Colonic mucosa (tissue), 4 donors: Measurements from ENCODE around the gene USP15. TPM values are rescaled to one million over a fixed set of nuclear protein-coding genes. Genes with fewer than 3 reads are reported as not detected.

Source experiments
- DNase-seq: peaks from one replicate; pipeline ENCODE4 v3.0.0-alpha.2; 2020
- H3K27ac ChIP-seq: fragments of 200-600 bp; one replicate; pipeline ENCODE4 v1.8.0; 2021
- H3K27me3 ChIP-seq: fragments of 200-600 bp; one replicate; pipeline ENCODE4 v1.8.0; 2021
- H3K36me3 ChIP-seq: fragments of 200-600 bp; one replicate; pipeline ENCODE4 v1.8.0; 2021
- H3K4me1 ChIP-seq: fragments of 200-600 bp; one replicate; pipeline ENCODE4 v1.8.0; 2021; ENCODE audit warnings: mild to moderate bottlenecking
- H3K4me3 ChIP-seq: fragments of 200-600 bp; one replicate; pipeline ENCODE4 v1.8.0; 2021
- H3K9ac ChIP-seq, 2 donors: one replicate each; pipeline ENCODE4 v1.7.0; 2013; ENCODE audit warnings: control low read depth in 2 of 2, low read depth in 2 of 2, low read length in 2 of 2
- H3K9me3 ChIP-seq: fragments of 200-600 bp; one replicate; pipeline ENCODE4 v1.8.0; 2021
- CTCF ChIP-seq: fragments of 200-600 bp; IDR thresholded peaks from one replicate; pipeline ENCODE4 v1.8.0; 2022; ENCODE audit warnings: antibody characterized with exemption, mild to moderate bottlenecking
- intact Hi-C: fragments of 100-400 bp; cut with DNase I; formaldehyde crosslinking; loops from one replicate; pipeline ENCODE4 v1.14.1; 2022
- total RNA-seq, 2 donors: library from RNA; stranded (reverse); fragmentation: NEBNext Ultra II Directional in 1 of 2; extraction: Animal tissue kit (Norgen Biotek cat#: 25700) in 1 of 2; gene quantifications; one replicate each; pipeline ENCODE4 v1.2.1, GENCODE V29; 2021
- donor health status: healthy.
- donor health status: DM: no; HTN: no; CAD: no.
- donor health status: DM: no; HTN: no; CAD: no.

USP15 gene
- total RNA-seq, 2 donors from 2014 or later = 50.3 to 63.0 TPM

GRCh38 chr12:62270872-62271271, 10.7 kb downstream of the USP15 start:
- no peaks in the 10 kb centered on the region for H3K9me3 ChIP-seq
- no peak overlapping the region for H3K9ac ChIP-seq
- no peak overlapping the region for H3K27ac ChIP-seq
- no peaks in the 10 kb centered on the region for H3K36me3 ChIP-seq
- no peaks in the 10 kb centered on the region for H3K4me1 ChIP-seq
- no peak for DNase-seq
- no peaks in the 10 kb centered on the region for H3K27me3 ChIP-seq
- intact Hi-C loops = no loop called here
- no peak for TF ChIP-seq CTCF
- no peak overlapping the region for H3K4me3 ChIP-seq

GRCh38 chr12:62272936-62273552, 12.8 kb downstream of the USP15 start:
- Histone ChIP-seq H3K9ac (no peak overlapping the region), H3K36me3 (no peaks in the 10 kb centered on the region), H3K27ac (no peak overlapping the region), H3K27me3 (no peaks in the 10 kb centered on the region), H3K9me3 (no peaks in the 10 kb centered on the region), H3K4me3 (no peak overlapping the region), H3K4me1 (no peaks in the 10 kb centered on the region)
- intact Hi-C loops = no loop called here
- no peak for DNase-seq
- TF ChIP-seq CTCF = no peak

- no peaks in the 10 kb centered on the region for H3K27me3 ChIP-seq
- H3K4me1 ChIP-seq = no peaks in the 10 kb centered on the region
- no peak overlapping the region for H3K9ac ChIP-seq
- H3K27ac ChIP-seq = no peak overlapping the region
- H3K36me3 ChIP-seq = no peaks in the 10 kb centered on the region
- no peaks in the 10 kb centered on the region for H3K9me3 ChIP-seq
- intact Hi-C loops = no loop called here
- no peak for DNase-seq
- H3K4me3 ChIP-seq = no peak overlapping the region
- TF ChIP-seq CTCF = no peak
Observed at GRCh38 chr12:62273724-62274380, 13.6 kb downstream of the USP15 start.

GRCh38 chr12:62278022-62278421, 17.8 kb downstream of the USP15 start:
- Histone ChIP-seq H3K9me3 (no peaks in the 10 kb centered on the region), H3K36me3 (no peaks in the 10 kb centered on the region), H3K4me3 (no peak overlapping the region), H3K4me1 (no peaks in the 10 kb centered on the region), H3K9ac (no peak overlapping the region), H3K27me3 (no peaks in the 10 kb centered on the region), H3K27ac (no peak overlapping the region)
- intact Hi-C loops = no loop called here
- no peak for TF ChIP-seq CTCF
- no peak for DNase-seq

GRCh38 chr12:62279058-62279457, 18.9 kb downstream of the USP15 start:
- intact Hi-C loops = no loop called here
- no peak for TF ChIP-seq CTCF
- H3K4me1 ChIP-seq = no peaks in the 10 kb centered on the region

More at GRCh38 chr12:62279058-62279457, 18.9 kb downstream of the USP15 start:
- Histone ChIP-seq H3K36me3 (no peaks in the 10 kb centered on the region), H3K9ac (no peak overlapping the region), H3K4me3 (no peak overlapping the region), H3K27me3 (no peaks in the 10 kb centered on the region), H3K27ac (no peak overlapping the region), H3K9me3 (no peaks in the 10 kb centered on the region)
- DNase-seq = no peak
